ENCODE measurements around the gene PAH.
A peak's percentile ranks its signal among the peaks of the same experiment; 100 is the strongest.

The PAH gene

DNA sequence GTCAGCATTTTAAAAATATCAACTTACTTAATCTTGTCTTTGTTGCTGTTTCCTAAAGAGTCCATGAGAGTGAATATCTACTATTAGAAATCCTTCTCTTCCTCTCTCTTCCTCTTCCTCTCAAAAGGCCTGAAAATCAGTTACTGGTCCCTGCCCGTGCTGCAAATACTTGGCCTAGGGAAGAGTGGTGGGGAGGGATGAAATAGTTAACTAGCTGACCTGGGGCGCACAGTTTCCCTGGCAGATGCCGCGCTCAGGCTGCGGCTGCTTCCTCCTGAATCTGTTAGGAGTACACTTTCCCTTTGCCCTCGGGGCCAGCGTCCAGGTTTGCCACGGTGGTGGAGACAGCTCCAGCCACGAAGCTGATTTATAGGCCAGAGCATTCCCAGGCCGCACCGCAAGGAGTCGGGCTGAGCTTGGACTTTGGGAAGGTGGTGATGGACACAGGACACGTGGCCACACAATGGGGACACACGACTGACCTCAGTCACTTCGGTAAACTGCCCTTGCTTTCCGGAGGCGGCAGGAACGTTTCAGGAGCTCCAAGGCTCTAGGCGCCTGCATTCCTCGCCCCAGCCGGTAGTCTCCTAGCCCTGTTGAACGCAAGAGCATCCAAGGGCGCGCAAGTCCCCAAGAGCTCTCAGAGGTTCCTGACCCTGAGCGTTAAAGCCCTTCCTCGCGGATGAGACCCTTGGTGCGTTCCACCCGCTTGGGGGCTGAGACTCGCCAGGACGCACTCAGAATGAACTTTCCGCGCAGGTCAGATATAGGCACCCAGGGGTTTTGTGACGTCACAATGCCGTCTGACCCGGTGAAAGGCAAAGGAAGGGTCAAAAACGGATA is 33.3 kb upstream of the PAH start:
- DNase-seq (ENCODE audit: extremely low read depth, low read depth) = no peak
- TF ChIP-seq, protein P1, sequence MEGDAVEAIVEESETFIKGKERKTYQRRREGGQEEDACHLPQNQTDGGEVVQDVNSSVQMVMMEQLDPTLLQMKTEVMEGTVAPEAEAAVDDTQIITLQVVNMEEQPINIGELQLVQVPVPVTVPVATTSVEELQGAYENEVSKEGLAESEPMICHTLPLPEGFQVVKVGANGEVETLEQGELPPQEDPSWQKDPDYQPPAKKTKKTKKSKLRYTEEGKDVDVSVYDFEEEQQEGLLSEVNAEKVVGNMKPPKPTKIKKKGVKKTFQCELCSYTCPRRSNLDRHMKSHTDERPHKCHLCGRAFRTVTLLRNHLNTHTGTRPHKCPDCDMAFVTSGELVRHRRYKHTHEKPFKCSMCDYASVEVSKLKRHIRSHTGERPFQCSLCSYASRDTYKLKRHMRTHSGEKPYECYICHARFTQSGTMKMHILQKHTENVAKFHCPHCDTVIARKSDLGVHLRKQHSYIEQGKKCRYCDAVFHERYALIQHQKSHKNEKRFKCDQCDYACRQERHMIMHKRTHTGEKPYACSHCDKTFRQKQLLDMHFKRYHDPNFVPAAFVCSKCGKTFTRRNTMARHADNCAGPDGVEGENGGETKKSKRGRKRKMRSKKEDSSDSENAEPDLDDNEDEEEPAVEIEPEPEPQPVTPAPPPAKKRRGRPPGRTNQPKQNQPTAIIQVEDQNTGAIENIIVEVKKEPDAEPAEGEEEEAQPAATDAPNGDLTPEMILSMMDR (IDR thresholded peaks at IDR 0.05; ENCODE audit: low read depth, low read length) = no peak

DNA sequence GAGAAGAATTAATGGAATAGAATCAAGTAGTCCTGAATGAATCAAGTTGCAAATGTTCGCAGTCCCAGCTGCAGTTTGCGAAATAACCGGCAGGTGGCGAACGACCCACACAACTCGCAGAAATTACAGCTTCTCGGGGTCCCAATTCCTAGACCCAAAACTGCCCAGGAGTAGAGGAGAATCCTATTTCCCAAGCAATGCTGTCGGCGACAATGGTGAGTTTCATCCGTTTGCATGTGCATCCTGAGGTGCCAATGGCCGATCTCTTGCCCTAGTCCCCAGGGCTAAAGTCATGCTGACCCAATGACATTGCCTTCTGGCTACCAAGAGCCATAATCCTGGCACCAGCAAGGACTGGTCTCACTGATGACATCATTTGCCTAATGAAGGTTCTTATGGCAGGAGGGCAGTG is 31.9 kb upstream of the PAH start:
- TF ChIP-seq, protein P1 (IDR thresholded peaks at IDR 0.05; ENCODE audit: low read depth, low read length) = peak; percentile 90
- DNase-seq (ENCODE audit: extremely low read depth, low read depth) = peak; percentile 11

GRCh38 chr12:102946042-102946441 is 29.0 kb upstream of the PAH start:
- TF ChIP-seq, protein P1 (IDR thresholded peaks at IDR 0.05; ENCODE audit: low read depth, low read length) = no peak

GRCh38 chr12:102939670-102940222 is 22.7 kb upstream of the PAH start:
- TF ChIP-seq, protein P1 (IDR thresholded peaks at IDR 0.05; ENCODE audit: low read depth, low read length) = no peak
- DNase-seq (ENCODE audit: extremely low read depth, low read depth) = no peak

More at GRCh38 chr12:102946042-102946441, 29.0 kb upstream of the PAH start:
- DNase-seq (ENCODE audit: extremely low read depth, low read depth) = no peak

DNA sequence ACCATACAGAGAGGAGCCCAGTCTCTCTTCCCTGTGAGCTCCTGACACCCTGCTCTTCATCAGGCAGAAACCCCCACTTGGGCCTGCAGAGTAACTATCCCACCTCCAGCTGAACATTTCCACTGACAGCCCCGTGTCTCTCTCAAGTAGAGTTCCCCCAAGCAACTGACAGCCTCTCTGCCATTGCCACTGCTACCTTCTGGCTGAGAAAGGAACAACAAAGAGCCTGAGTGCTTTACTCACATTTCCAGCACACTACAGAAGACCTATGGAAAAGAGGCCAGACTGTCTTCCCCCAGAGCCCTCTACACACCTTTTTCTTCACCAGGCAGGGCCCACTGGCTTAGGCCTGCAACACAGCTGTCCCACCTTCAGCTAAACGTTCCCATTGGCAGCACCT is 22.0 kb upstream of the PAH start:
- TF ChIP-seq, protein P1 (IDR thresholded peaks at IDR 0.05; ENCODE audit: low read depth, low read length) = no peak
- no peak for DNase-seq (ENCODE audit: extremely low read depth, low read depth)

- TF ChIP-seq, protein P1 (IDR thresholded peaks at IDR 0.05; ENCODE audit: low read depth, low read length) = no peak
Observed at GRCh38 chr12:102933168-102933567, 16.1 kb upstream of the PAH start.

GRCh38 chr12:102927220-102927619 is 10.2 kb upstream of the PAH start:
- TF ChIP-seq, protein P1 (IDR thresholded peaks at IDR 0.05; ENCODE audit: low read depth, low read length) = no peak
- no peak for DNase-seq (ENCODE audit: extremely low read depth, low read depth)

More at GRCh38 chr12:102933168-102933567, 16.1 kb upstream of the PAH start:
- DNase-seq (ENCODE audit: extremely low read depth, low read depth) = no peak

Data from AG09319 (cell line).